ENCODE measurements around the gene MORN1. TPM values are rescaled to one million over a fixed set of nuclear protein-coding genes. Genes with fewer than 3 reads are reported as not detected.

MORN1 gene
- polyA plus RNA-seq, 3 donors from 2014 or later: 0.89 to 4.0 (median 3.9) TPM

DNA sequence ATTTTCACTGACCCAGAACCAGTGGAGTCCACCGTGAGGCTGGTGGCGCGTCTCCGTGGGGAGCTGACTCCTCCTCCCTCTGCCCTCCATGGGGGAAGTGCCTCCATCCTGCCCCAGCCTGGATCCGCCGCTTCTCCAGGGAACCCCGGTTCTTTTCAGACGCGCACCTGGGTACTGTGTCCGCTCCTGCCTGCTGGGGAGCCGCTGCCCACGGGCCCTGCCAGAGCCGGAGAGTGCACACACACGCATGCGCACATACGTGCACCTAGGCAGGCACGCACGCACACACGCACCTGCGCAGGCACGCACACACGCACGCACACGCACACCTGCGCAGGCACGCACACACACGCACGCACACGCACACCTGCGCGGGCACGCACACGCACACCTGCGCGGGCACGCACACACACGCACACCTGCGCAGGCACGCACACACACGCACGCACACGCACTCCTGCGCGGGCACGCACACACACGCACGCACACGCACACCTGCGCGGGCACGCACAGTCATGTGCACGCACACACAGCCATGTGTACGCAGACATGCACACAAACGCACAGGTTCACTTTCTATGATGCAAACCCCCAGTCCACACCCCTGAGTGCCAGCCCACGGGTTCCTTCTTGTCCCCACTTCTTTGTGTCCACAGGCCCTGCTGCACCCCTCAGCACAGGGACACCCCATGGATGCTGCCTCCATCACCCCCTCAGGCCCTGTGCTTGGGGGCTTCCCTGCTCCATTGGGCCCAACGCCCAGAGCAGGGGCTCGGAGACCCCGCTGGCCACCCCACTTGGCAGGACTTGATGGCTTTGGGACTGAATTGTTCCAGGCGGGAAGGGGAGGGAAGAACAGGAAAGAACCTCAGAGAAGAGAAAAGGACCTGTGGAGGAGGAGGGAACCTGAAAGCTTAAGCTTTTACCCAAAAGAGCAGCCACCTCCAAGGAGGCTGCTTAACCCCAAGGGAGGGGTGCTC is 42.7 kb downstream of the MORN1 start:
- Mint-ChIP-seq H3K4me3 (no peak overlapping the region), H3K27me3 (ENCODE audit: low read depth in 3 of 3) (peaks cover 0 to 3% (median 2%) of the 10 kb centered on the region in 3 donors), H3K4me1 (no peaks in the 10 kb centered on the region), H3K36me3 (no peaks in the 10 kb centered on the region), H3K27ac (no peak overlapping the region), H3K9me3 (no peaks in the 10 kb centered on the region)
- DNase-seq: no peak

DNA sequence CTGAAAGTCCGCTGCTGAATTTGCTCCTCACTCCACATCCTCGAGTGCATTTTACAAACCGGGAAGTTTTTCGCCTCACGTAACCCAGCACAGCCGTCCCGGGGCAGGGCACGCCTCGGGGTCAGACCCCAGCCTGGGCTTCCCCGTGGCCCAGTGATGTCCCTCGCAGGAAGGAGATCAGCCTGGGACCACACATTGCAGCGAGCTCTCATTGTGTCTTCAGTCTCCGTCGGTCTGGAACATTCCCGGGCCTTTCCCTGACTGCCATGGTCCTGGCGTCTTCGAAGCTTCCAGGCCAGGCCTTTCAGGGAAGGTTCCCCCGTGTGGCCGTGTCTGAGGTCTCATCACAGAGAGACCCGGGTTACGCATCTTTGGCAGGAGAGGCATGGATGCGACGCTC is 43.5 kb downstream of the MORN1 start:
- H3K27me3 Mint-ChIP-seq (ENCODE audit: low read depth in 3 of 3): peaks cover 0 to 3% (median 2%) of the 10 kb centered on the region in 3 donors
- DNase-seq: no peak
- H3K27ac Mint-ChIP-seq: no peak overlapping the region
- H3K36me3 Mint-ChIP-seq: no peaks in the 10 kb centered on the region
- no peak overlapping the region for H3K4me3 Mint-ChIP-seq
- no peaks in the 10 kb centered on the region for H3K9me3 Mint-ChIP-seq
- H3K4me1 Mint-ChIP-seq: no peaks in the 10 kb centered on the region

DNA sequence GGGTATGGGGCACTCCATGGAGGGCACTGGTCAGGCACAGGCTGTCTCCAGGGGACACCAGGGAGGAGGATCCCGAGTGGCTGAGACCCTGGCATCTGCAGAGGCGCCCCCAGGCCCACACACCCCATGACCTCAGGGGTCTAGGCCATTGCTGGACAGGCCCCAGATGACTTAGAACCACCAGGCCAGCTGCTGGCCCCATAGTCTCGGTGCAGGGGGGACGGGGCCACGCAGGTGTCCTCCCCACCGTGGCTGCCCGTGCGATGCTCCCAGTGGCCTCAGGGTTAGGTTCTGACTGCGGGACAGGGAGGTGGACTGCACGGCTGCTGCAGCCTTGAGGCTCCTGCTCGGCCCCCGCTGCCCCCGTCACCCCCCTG is 44.0 kb downstream of the MORN1 start:
- DNase-seq: no peak
- Mint-ChIP-seq H3K4me1 (no peaks in the 10 kb centered on the region), H3K27ac (no peak overlapping the region), H3K36me3 (no peaks in the 10 kb centered on the region), H3K27me3 (ENCODE audit: low read depth in 3 of 3) (peaks cover 0 to 3% (median 2%) of the 10 kb centered on the region in 3 donors), H3K9me3 (no peaks in the 10 kb centered on the region), H3K4me3 (no peak overlapping the region)

DNA sequence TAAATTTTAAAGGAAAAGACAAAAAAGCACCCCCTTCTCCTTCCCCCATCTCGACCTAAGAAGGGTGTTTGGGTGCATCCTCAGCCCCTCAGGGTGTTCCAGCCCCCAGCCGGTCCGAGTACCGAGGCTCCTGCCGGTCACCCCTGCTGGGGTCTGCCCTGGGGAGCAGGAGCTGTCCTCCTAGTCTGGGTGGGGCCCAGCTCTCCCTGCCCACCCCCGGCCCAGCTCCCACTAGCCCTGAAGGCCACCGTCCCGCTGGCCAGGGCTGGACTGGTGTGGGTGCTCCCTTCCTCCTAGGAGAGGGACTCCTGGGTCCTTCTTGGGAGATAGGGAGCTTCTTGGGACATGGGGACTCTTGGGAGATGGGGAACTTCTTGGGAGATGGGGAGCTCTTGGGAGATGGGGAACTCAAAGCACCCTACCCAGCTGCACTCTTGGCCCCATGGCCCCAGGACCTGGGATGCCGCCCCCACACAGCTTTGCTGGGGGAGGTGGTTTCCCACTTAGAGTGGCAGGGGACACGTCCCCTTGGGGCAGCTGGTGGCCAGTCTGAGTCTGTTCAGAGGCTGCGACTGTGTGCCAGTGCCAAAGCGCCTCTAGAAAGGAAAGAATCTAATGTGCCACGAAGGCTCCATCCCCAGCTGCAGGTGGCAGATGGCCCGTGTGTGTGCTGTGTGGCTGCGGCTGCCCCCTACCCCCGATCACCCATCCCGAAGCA is 44.5 kb downstream of the MORN1 start:
- H3K4me3 Mint-ChIP-seq: no peak overlapping the region
- no peaks in the 10 kb centered on the region for H3K4me1 Mint-ChIP-seq
- H3K27me3 Mint-ChIP-seq (ENCODE audit: low read depth in 3 of 3): peaks cover 0 to 3% (median 2%) of the 10 kb centered on the region in 3 donors
- no peak overlapping the region for H3K27ac Mint-ChIP-seq
- no peaks in the 10 kb centered on the region for H3K36me3 Mint-ChIP-seq
- H3K9me3 Mint-ChIP-seq: no peaks in the 10 kb centered on the region
- no peak for DNase-seq

- DNase-seq: no peak
- Mint-ChIP-seq H3K36me3 (no peaks in the 10 kb centered on the region), H3K4me3 (no peak overlapping the region), H3K27me3 (ENCODE audit: low read depth in 3 of 3) (peaks cover 0 to 3% (median 2%) of the 10 kb centered on the region in 3 donors), H3K9me3 (no peaks in the 10 kb centered on the region), H3K27ac (no peak overlapping the region), H3K4me1 (no peaks in the 10 kb centered on the region)
Observed at GRCh38 chr1:2345297-2346075, 45.9 kb downstream of the MORN1 start.

- H3K27me3 Mint-ChIP-seq (ENCODE audit: low read depth in 3 of 3): peaks cover 0 to 3% (median 2%) of the 10 kb centered on the region in 3 donors
- DNase-seq: no peak
- H3K27ac Mint-ChIP-seq: no peak overlapping the region
- H3K4me1 Mint-ChIP-seq: no peaks in the 10 kb centered on the region
- no peaks in the 10 kb centered on the region for H3K36me3 Mint-ChIP-seq
- no peak overlapping the region for H3K4me3 Mint-ChIP-seq
- H3K9me3 Mint-ChIP-seq: no peaks in the 10 kb centered on the region
Observed at GRCh38 chr1:2344744-2345296, 46.5 kb downstream of the MORN1 start.

GRCh38 chr1:2344121-2344681 is 47.2 kb downstream of the MORN1 start:
- no peak for DNase-seq
- H3K27me3 Mint-ChIP-seq (ENCODE audit: low read depth in 3 of 3): peaks cover 0 to 3% (median 0%) of the 10 kb centered on the region in 3 donors
- no peaks in the 10 kb centered on the region for H3K36me3 Mint-ChIP-seq
- no peak overlapping the region for H3K27ac Mint-ChIP-seq
- no peaks in the 10 kb centered on the region for H3K9me3 Mint-ChIP-seq
- H3K4me3 Mint-ChIP-seq: no peak overlapping the region
- no peaks in the 10 kb centered on the region for H3K4me1 Mint-ChIP-seq

- Mint-ChIP-seq H3K27ac (no peak overlapping the region), H3K4me3 (no peak overlapping the region), H3K36me3 (no peaks in the 10 kb centered on the region), H3K27me3 (ENCODE audit: low read depth in 3 of 3) (peaks cover 0 to 3% (median 0%) of the 10 kb centered on the region in 3 donors), H3K4me1 (no peaks in the 10 kb centered on the region), H3K9me3 (no peaks in the 10 kb centered on the region)
- no peak for DNase-seq
Observed at GRCh38 chr1:2343023-2343935, 48.1 kb downstream of the MORN1 start.

- Mint-ChIP-seq H3K27me3 (ENCODE audit: low read depth in 3 of 3) (peaks cover 0 to 3% (median 0%) of the 10 kb centered on the region in 3 donors), H3K9me3 (no peaks in the 10 kb centered on the region), H3K4me3 (no peak overlapping the region), H3K4me1 (no peaks in the 10 kb centered on the region), H3K36me3 (no peaks in the 10 kb centered on the region), H3K27ac (peak overlapping the region in 1 of 6 donors; percentile 11)
- no peak for DNase-seq
Observed at GRCh38 chr1:2342384-2343022, 48.9 kb downstream of the MORN1 start.

- no peak overlapping the region for H3K27ac Mint-ChIP-seq
- H3K9me3 Mint-ChIP-seq: no peaks in the 10 kb centered on the region
- no peak for DNase-seq
- H3K4me3 Mint-ChIP-seq: no peak overlapping the region
- H3K36me3 Mint-ChIP-seq: no peaks in the 10 kb centered on the region
- H3K4me1 Mint-ChIP-seq: no peaks in the 10 kb centered on the region
- peaks cover 0 to 3% (median 0%) of the 10 kb centered on the region in 3 donors for H3K27me3 Mint-ChIP-seq (ENCODE audit: low read depth in 3 of 3)
Observed at GRCh38 chr1:2341706-2342383, 49.5 kb downstream of the MORN1 start.

DNA sequence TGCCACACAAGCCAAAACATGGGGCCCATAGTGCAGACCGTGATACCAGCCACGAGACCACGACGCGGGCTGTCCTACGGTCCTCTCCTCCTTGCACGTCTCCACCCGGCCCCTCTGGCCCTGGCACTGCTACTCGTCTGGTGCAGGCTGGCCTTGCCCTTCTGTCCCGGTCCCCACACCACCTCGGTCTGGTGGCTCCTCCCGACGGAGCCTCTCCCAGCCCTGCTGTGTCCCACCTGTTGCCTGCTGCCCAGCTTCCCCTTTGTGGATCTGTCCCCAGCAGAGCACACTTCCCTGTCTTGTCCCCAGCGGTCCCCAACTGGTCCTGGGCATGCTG is 50.5 kb downstream of the MORN1 start:
- H3K4me3 Mint-ChIP-seq: no peak overlapping the region
- peak overlapping the region in 1 of 6 donors; percentile 67 for H3K27ac Mint-ChIP-seq
- no peaks in the 10 kb centered on the region for H3K36me3 Mint-ChIP-seq
- H3K4me1 Mint-ChIP-seq: no peaks in the 10 kb centered on the region
- peaks cover 0 to 3% (median 0%) of the 10 kb centered on the region in 3 donors for H3K27me3 Mint-ChIP-seq (ENCODE audit: low read depth in 3 of 3)
- H3K9me3 Mint-ChIP-seq: no peaks in the 10 kb centered on the region
- no peak for DNase-seq
